Skeletal muscle tissue (tissue), 4 donors: Measurements from ENCODE around the gene CD48. TPM values are rescaled to one million over a fixed set of nuclear protein-coding genes. Genes with fewer than 3 reads are reported as not detected.
"Not testable (repeated sequence)": the region's sequence is repeated elsewhere in the genome, so short reads cannot be mapped to it uniquely, and the experiment has no call there.

ENCODE experiments used
- H3K27ac ChIP-seq: one replicate; pipeline ENCODE4 v1.7.0; 2013; ENCODE audit warnings: mild to moderate bottlenecking, low read depth, low read length, inconsistent platforms
- H3K27me3 ChIP-seq, 3 donors: one replicate each; pipeline ENCODE4 v1.7.0; 2013; ENCODE audit warnings: low read length in 3 of 3; ENCODE audit not compliant: control insufficient read depth in 3 of 3, insufficient read depth in 3 of 3
- H3K36me3 ChIP-seq, 3 donors: one replicate each; pipeline ENCODE4 v1.7.0; 2013; ENCODE audit warnings: low read length in 3 of 3; ENCODE audit not compliant: control insufficient read depth in 3 of 3, insufficient read depth in 3 of 3
- H3K4me1 ChIP-seq, 3 donors: one replicate each; pipeline ENCODE4 v1.7.0; 2013; ENCODE audit warnings: low read length in 3 of 3, mild to moderate bottlenecking in 3 of 3; ENCODE audit not compliant: control insufficient read depth in 3 of 3, insufficient read depth in 3 of 3
- H3K4me3 ChIP-seq, 3 donors: one replicate each; pipeline ENCODE4 v1.7.0; 2013; ENCODE audit warnings: low read length in 3 of 3
- H3K9ac ChIP-seq, 3 donors: one replicate each; pipeline ENCODE4 v1.7.0; 2013; ENCODE audit warnings: low read length in 3 of 3, mild to moderate bottlenecking in 3 of 3, moderate library complexity in 2 of 3, low read depth in 1 of 3
- H3K9me3 ChIP-seq, 3 donors: one replicate each; pipeline ENCODE4 v1.7.0; 2013; ENCODE audit warnings: low read length in 3 of 3; ENCODE audit not compliant: control insufficient read depth in 3 of 3
- total RNA-seq: library from RNA; depleted of rRNA; stranded (reverse); fragments of >200 nt; gene quantifications from one replicate; pipeline ENCODE4 v1.2.3, GENCODE V29; 2014
- donor health status: Osteomylitis.

The CD48 gene
- total RNA-seq, 1 donor from 2014 or later = 5.2 TPM

DNA sequence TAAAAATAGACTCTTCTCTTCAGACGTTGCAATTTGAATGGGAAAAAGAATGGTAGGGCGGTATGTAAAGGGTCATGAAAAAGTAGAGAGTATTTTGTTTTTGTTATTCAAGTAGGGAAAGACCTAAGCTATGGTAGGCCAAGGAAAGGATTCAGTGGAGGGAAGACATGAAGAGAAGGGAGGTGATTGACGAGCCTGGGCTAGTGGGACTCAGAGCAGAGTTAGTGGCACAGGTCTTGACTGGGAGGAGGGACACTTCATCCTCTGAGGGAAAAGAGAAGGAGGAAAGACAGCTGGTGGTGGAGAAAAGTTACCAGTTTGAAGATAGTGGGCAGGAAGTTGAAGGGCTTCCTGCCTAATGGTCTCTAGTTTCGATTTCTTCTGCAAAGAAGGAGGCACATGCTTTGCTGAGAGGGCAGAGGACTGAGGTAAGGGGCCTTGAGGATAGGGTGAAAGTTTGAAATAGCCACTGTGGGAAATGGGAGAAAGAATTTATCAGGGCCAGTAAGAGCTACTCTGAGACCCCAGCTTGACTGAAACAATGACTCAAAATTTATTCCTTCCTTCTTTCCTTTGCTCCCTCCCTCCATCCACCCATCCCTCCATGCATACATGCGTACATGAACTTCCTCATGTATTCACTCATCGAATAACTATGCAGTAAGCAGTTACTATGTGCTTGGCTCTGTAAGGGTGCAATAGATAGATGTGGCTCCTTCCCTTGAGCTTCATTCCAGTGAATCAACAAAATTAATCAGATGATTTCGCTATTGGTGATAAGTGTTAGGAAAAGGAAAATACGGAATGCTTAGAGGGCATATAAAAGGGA is 4.2 kb downstream of the CD48 start:
- Histone ChIP-seq H3K4me3 (no peak overlapping the region), H3K9ac (no peak overlapping the region), H3K4me1 (peaks cover 0 to 4% (median 0%) of the 10 kb centered on the region in 3 donors), H3K27ac (no peak overlapping the region), H3K36me3 (no peaks in the 10 kb centered on the region), H3K9me3 (no peaks in the 10 kb centered on the region), H3K27me3 (peaks cover 0 to 4% (median 0%) of the 10 kb centered on the region in 3 donors)

DNA sequence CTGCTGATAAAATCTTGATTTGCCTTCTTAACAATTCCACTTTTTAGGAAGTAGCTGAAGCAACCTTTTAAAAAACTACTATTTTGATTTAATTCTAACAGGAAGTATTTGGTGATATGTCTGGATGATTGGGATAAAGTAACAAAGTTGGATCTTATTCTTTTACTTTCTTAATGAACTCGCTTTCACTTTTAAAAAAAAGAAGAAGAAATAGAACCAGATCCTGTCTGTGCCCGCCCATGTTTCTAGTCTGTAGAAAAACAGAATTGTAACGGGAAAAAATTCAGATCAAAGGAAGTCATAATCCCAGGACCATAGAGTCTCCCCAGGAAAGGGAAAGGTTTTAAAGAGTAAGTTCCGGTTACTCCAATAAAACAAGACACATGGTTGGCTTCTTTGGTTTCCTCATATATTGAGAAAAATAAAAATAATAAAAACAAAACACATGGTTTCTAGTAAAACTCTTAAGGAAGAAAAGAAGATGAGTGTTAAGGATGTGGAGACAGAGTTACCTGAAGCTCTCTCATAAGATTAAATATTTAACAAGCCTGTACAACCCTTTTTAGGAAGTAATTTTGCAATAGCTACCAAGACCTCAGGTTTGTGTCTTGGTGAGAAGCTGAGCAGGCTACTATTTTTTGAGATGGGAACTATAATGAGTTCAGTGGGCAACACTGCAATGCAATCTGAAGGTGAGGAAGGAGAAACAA is 4.9 kb downstream of the CD48 start:
- no peaks in the 10 kb centered on the region for H3K36me3 ChIP-seq
- peaks cover 0 to 4% (median 0%) of the 10 kb centered on the region in 3 donors for H3K4me1 ChIP-seq
- no peak overlapping the region for H3K27ac ChIP-seq
- peaks cover 0 to 4% (median 0%) of the 10 kb centered on the region in 3 donors for H3K27me3 ChIP-seq
- H3K9ac ChIP-seq = no peak overlapping the region
- no peaks in the 10 kb centered on the region for H3K9me3 ChIP-seq
- no peak overlapping the region for H3K4me3 ChIP-seq

- Histone ChIP-seq H3K4me1 (peaks cover 0 to 4% (median 0%) of the 10 kb centered on the region in 3 donors), H3K27ac (no peak overlapping the region), H3K4me3 (no peak overlapping the region), H3K9me3 (no peaks in the 10 kb centered on the region), H3K36me3 (no peaks in the 10 kb centered on the region), H3K27me3 (no peaks in the 10 kb centered on the region), H3K9ac (no peak overlapping the region)
Observed at GRCh38 chr1:160705742-160706141, 5.9 kb downstream of the CD48 start.

DNA sequence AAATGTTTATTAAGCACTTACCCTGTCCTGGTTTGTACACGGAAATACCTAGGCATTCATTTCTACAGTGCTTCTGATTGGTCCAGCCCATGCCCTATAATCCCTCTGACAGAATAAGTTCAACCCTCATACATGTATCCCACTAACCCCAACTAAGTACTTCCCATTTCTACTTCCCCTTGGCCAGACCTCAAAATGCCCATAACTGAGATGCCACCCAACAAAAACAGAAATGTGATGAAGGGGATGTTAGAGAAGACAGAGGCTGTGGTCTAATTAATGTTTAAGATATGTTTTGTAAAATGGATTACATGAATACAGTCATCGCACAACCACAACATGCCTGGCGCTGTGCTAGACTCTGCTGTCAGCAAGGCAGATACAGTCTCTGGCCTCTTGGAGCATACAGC is 6.4 kb downstream of the CD48 start:
- not testable (repeated sequence) for H3K27ac ChIP-seq, H3K27me3 ChIP-seq, H3K9me3 ChIP-seq, H3K9ac ChIP-seq, H3K4me1 ChIP-seq, H3K36me3 ChIP-seq, H3K4me3 ChIP-seq

DNA sequence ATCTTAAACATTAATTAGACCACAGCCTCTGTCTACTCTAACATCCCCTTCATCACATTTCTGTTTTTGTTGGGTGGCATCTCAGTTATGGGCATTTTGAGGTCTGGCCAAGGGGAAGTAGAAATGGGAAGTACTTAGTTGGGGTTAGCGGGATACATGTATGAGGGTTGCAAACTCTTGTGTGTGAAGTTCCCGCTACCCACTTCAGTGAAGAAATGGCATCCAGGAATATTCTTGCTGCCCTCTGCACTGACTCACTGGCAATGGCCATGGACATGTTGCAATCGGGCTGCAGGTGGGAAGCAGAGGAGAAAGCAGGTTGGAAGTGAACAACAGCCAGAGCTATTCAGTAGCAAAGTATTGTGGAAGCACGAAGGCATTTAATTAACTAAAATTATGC is 7.4 kb downstream of the CD48 start:
- Histone ChIP-seq H3K27me3 (no peaks in the 10 kb centered on the region), H3K9ac (no peak overlapping the region), H3K36me3 (no peaks in the 10 kb centered on the region), H3K4me1 (peaks cover 0 to 4% (median 0%) of the 10 kb centered on the region in 3 donors), H3K9me3 (no peaks in the 10 kb centered on the region), H3K27ac (no peak overlapping the region), H3K4me3 (no peak overlapping the region)

DNA sequence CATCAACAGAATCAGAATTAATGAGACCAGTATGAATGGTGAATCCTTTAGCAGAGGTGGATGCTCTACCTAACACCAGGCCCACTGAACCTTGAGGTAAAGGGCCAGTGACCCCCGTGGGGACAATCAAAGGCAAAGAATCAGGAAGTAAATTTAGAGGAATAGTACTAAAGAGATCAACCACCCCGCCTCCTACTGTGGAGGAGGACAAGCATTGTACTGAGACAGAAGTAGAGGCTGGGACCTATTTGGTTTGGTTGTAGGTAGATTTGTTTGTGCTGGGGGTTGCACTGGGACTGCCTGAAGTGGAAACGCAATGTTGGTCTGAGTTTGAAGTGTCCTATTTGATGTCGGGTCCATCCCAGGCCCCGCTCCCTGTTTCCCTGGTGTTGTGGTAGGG is 9.5 kb downstream of the CD48 start:
- peaks cover 0 to 4% (median 0%) of the 10 kb centered on the region in 3 donors for H3K4me1 ChIP-seq
- H3K4me3 ChIP-seq = no peak overlapping the region
- no peaks in the 10 kb centered on the region for H3K27me3 ChIP-seq
- H3K27ac ChIP-seq = no peak overlapping the region
- H3K9ac ChIP-seq = no peak overlapping the region
- H3K36me3 ChIP-seq = no peaks in the 10 kb centered on the region
- H3K9me3 ChIP-seq = no peaks in the 10 kb centered on the region

DNA sequence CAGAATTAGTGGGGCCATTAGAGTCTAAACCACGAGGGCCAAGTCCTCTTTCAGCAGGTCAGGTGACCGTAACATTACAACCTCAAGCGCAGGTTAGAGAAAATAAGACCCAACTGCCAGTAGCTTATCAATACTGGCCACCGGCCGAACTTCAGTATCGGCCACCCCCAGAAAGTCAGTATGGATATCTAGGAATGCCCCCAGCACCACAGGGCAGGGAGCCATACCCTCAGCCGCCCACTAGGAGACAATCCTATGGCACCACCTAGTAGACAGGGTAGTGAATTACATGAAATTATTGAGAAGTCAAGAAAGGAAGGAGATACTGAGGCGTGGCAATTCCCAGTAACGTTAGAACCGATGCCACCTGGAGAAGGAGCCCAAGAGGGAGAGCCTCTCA is 19.2 kb downstream of the CD48 start:
- H3K9ac ChIP-seq, H3K4me1 ChIP-seq, H3K4me3 ChIP-seq, H3K9me3 ChIP-seq, H3K36me3 ChIP-seq, H3K27me3 ChIP-seq, H3K27ac ChIP-seq: not testable (repeated sequence)

- no peaks in the 10 kb centered on the region for H3K9me3 ChIP-seq
- no peak overlapping the region for H3K4me3 ChIP-seq
- peaks cover 0 to 8% (median 6%) of the 10 kb centered on the region in 3 donors for H3K27me3 ChIP-seq
- no peak overlapping the region for H3K9ac ChIP-seq
- no peaks in the 10 kb centered on the region for H3K4me1 ChIP-seq
- no peaks in the 10 kb centered on the region for H3K36me3 ChIP-seq
- H3K27ac ChIP-seq = no peak overlapping the region
Observed at GRCh38 chr1:160685266-160685665, 26.4 kb downstream of the CD48 start.

- no peaks in the 10 kb centered on the region for H3K4me1 ChIP-seq
- H3K9me3 ChIP-seq = no peaks in the 10 kb centered on the region
- H3K27ac ChIP-seq = no peak overlapping the region
- H3K27me3 ChIP-seq = peaks cover 0 to 8% (median 7%) of the 10 kb centered on the region in 3 donors
- no peaks in the 10 kb centered on the region for H3K36me3 ChIP-seq
- no peak overlapping the region for H3K4me3 ChIP-seq
- H3K9ac ChIP-seq = no peak overlapping the region
Observed at GRCh38 chr1:160682983-160683865, 28.4 kb downstream of the CD48 start.

DNA sequence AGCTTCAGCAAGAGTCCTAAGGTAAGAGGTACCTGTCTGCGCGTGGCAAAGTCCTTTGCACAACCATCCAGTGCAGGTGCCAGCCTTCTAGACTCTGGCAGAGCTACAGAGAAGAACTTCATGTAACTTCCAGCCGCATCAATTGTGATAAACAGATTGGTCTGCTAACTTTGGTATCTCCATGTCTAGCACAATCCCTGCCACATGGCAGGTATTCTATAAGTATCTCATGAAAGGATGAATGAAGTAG is 29.8 kb downstream of the CD48 start:
- no peaks in the 10 kb centered on the region for H3K36me3 ChIP-seq

More for the DNA sequence above, 29.8 kb downstream of the CD48 start:
- Histone ChIP-seq H3K27me3 (peaks cover 0 to 20% (median 15%) of the 10 kb centered on the region in 3 donors), H3K4me3 (no peak overlapping the region), H3K9ac (no peak overlapping the region), H3K27ac (no peak overlapping the region), H3K9me3 (no peaks in the 10 kb centered on the region), H3K4me1 (no peaks in the 10 kb centered on the region)
